Upper lobe of left lung (tissue), 6 donors: ENCODE results near the gene PHACTR1. TPM values are rescaled to one million over a fixed set of nuclear protein-coding genes. Genes with fewer than 3 reads are reported as not detected.
A peak's percentile ranks its signal among the peaks of the same experiment; 100 is the strongest.

Experiments used
- ATAC-seq, 2 donors: fragments of 200-7000 bp; cut with Tn5 transposase; one replicate each; pipeline ENCODE4 v1.9.1; 2022; ENCODE audit warnings: mild to moderate bottlenecking in 2 of 2, moderate library complexity in 2 of 2; ENCODE audit not compliant: low FRiP score in 2 of 2
- DNase-seq, 2 donors: peaks; one replicate each; pipeline ENCODE4 v3.0.0-alpha.2; 2019 to 2020
- H3K27ac ChIP-seq, 4 donors: fragments of 200-600 bp; sonication (generic); one replicate each; pipeline ENCODE4 v1.5.1; 2016 to 2019
- H3K27me3 ChIP-seq, 4 donors: fragments of 200-600 bp; sonication (generic); one replicate each; pipeline ENCODE4 v1.5.1; 2017 to 2019
- H3K36me3 ChIP-seq, 4 donors: fragments of 200-600 bp; sonication (generic); one replicate each; pipeline ENCODE4 v1.5.1; 2016 to 2019
- H3K4me1 ChIP-seq, 4 donors: fragments of 200-600 bp; sonication (generic); one replicate each; pipeline ENCODE4 v1.5.1; 2018 to 2019
- H3K4me3 ChIP-seq, 4 donors: fragments of 200-600 bp; sonication (generic); one replicate each; pipeline ENCODE4 v1.5.1; 2017 to 2019; ENCODE audit warnings: mild to moderate bottlenecking in 2 of 4, moderate library complexity in 1 of 4
- H3K9me3 ChIP-seq, 4 donors: fragments of 200-600 bp; sonication (generic); one replicate each; pipeline ENCODE4 v1.5.1; 2018 to 2019
- EP300 ChIP-seq, 4 donors: sonication (generic); formaldehyde crosslinking; IDR thresholded peaks; one replicate each; pipeline ENCODE4 v1.5.1; 2017; ENCODE audit warnings: antibody characterized with exemption in 4 of 4, control low read depth in 2 of 4
- POLR2A ChIP-seq, 4 donors: fragments of 450-650 bp; IDR thresholded peaks; one replicate each; pipeline ENCODE4 v1.5.1; 2016 to 2017; ENCODE audit warnings: antibody characterized with exemption in 4 of 4, mild to moderate bottlenecking in 2 of 4
- POLR2AphosphoS5 ChIP-seq, 2 donors: sonication (generic); formaldehyde crosslinking; IDR thresholded peaks; one replicate each; pipeline ENCODE4 v1.5.1; 2017; ENCODE audit warnings: antibody characterized with exemption in 2 of 2
- WGBS, 2 donors: methylation state at CpG; one replicate each; pipeline ENCODE4 v1.1.5; 2017 to 2018; 5-methylcytosine and 5-hydroxymethylcytosine counted together
- total RNA-seq, 6 donors: library from RNA; depleted of rRNA in 4 of 6; stranded (reverse); fragments of >200 nt in 4 of 6; gene quantifications; one replicate each; pipeline versions ENCODE4 v1.1.0 to v1.2.1, GENCODE V29; 2016 to 2021
- TF ChIP-seq, protein P1 (sequence below), 6 experiments: fragments of 450-650 bp in 4 of 6; fragments of 200-600 bp in 2 of 6; sonication (generic) in 2 of 6; IDR thresholded peaks; one replicate each; pipeline ENCODE4 v1.5.1; 2016 to 2019; ENCODE audit warnings: antibody characterized with exemption in 6 of 6
- donor health status: DM: no; HTN: no; CAD: no; lungs with moderate emphysema.
- donor health status: DM: no; HTN: yes; CAD: no; lungs with severe emphysema.

Gene PHACTR1
- total RNA-seq, 6 donors from 2014 or later: 63.2 to 121 (median 90.9) TPM

DNA sequence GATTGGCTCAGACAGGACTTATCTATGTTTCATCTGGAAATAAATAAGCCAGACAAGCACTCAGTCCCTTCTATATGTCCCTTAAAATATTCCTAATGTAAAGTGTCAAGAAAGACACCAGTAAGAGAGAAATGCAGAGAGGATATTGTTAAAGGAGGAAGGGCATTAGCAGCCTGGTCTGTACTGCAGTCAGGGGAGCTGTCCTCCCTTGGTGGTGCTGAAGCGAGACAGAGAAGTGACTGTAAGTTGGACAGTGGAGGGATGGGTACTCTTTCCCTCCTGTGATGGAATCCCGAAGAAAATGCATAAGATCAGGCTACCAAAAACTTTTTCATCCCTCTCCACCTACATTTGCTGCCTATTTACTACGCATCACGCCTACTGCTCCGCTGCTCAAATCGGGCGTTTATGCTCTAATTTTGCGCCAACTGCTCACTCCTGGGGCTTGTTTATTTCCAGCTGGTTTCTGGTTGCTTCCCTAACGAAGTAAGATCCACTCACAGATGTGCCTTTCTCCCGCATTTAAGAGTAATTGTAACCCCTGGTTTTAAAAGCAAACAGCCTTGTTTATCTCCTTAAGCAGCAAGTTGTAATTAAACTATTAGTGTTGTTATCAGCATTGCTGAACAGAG is 35.2 kb downstream of the PHACTR1 start:
- peak in 1 of 2 donors; percentile 52 for ATAC-seq
- H3K9me3 ChIP-seq: no peaks in the 10 kb centered on the region

DNA sequence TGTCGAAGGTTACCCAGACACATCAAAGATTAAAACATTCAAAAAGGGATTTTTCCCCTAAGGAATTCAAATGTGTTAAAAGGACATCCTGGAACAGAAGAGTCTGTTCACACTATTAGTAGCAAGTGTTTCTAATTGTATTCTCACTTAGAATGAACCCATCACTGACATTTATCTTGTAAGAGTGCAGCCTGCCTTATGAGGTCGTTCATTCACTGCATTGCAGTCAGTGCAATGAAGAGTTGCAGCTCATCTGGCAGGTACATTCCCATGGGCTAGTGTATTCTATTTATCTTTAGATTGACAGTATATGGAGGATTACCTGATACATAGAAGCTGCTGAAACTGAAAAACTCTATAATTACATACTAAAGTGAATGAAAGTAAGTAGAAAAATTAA is 36.5 kb downstream of the PHACTR1 start:
- TF ChIP-seq POLR2A (IDR thresholded peaks at IDR 0.05): no peak
- no peak for TF ChIP-seq POLR2AphosphoS5 (IDR thresholded peaks at IDR 0.05)
- TF ChIP-seq, protein P1, sequence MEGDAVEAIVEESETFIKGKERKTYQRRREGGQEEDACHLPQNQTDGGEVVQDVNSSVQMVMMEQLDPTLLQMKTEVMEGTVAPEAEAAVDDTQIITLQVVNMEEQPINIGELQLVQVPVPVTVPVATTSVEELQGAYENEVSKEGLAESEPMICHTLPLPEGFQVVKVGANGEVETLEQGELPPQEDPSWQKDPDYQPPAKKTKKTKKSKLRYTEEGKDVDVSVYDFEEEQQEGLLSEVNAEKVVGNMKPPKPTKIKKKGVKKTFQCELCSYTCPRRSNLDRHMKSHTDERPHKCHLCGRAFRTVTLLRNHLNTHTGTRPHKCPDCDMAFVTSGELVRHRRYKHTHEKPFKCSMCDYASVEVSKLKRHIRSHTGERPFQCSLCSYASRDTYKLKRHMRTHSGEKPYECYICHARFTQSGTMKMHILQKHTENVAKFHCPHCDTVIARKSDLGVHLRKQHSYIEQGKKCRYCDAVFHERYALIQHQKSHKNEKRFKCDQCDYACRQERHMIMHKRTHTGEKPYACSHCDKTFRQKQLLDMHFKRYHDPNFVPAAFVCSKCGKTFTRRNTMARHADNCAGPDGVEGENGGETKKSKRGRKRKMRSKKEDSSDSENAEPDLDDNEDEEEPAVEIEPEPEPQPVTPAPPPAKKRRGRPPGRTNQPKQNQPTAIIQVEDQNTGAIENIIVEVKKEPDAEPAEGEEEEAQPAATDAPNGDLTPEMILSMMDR (IDR thresholded peaks at IDR 0.05): no peak
- no peak for TF ChIP-seq EP300 (IDR thresholded peaks at IDR 0.05)
- WGBS, 2 donors: 72 to 78% methylated on average over 2 of the region's 2 CpGs
- Histone ChIP-seq H3K4me3 (no peak overlapping the region), H3K36me3 (no peaks in the 10 kb centered on the region), H3K4me1 (peaks cover 0 to 10% (median 6%) of the 10 kb centered on the region in 4 donors), H3K27me3 (peaks cover 0 to 15% (median 6%) of the 10 kb centered on the region in 4 donors), H3K9me3 (no peaks in the 10 kb centered on the region), H3K27ac (no peak overlapping the region)
- DNase-seq (no peak), ATAC-seq (no peak)

More for the DNA sequence above, 35.2 kb downstream of the PHACTR1 start:
- TF ChIP-seq, protein P1 (IDR thresholded peaks at IDR 0.05): no peak
- TF ChIP-seq POLR2AphosphoS5 (IDR thresholded peaks at IDR 0.05) (no peak), POLR2A (IDR thresholded peaks at IDR 0.05) (no peak), EP300 (IDR thresholded peaks at IDR 0.05) (no peak)
- Histone ChIP-seq H3K4me1 (peaks cover 0 to 10% (median 6%) of the 10 kb centered on the region in 4 donors), H3K36me3 (no peaks in the 10 kb centered on the region), H3K4me3 (no peak overlapping the region), H3K27me3 (peaks cover 0 to 15% (median 6%) of the 10 kb centered on the region in 4 donors), H3K27ac (no peak overlapping the region)
- no peak for DNase-seq
- 35 to 40% methylated on average over 10 of the region's 10 CpGs for WGBS, 2 donors

DNA sequence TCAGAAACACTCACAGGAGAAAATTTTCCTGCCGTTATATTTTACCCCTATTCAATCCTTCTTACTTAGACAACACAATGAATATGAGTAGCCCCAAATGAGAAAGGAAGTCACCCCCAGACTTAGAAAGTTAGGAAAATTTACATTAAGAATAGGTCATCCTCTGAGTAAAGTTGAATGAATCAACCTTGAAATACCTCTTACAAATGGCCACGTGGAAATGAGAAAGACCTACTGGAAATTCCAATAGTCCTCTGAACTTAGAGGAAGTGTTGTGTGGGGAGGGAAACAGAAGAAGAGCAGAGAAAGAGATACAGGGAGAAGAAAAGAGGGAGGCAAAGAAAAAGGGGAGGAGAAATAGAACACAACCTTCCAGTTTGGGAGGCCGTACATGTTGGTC is 43.7 kb downstream of the PHACTR1 start:
- no peaks in the 10 kb centered on the region for H3K9me3 ChIP-seq
- no peak for ATAC-seq
- TF ChIP-seq POLR2A (IDR thresholded peaks at IDR 0.05) (no peak), EP300 (IDR thresholded peaks at IDR 0.05) (no peak), POLR2AphosphoS5 (IDR thresholded peaks at IDR 0.05) (no peak)
- TF ChIP-seq, protein P1 (IDR thresholded peaks at IDR 0.05): no peak

DNA sequence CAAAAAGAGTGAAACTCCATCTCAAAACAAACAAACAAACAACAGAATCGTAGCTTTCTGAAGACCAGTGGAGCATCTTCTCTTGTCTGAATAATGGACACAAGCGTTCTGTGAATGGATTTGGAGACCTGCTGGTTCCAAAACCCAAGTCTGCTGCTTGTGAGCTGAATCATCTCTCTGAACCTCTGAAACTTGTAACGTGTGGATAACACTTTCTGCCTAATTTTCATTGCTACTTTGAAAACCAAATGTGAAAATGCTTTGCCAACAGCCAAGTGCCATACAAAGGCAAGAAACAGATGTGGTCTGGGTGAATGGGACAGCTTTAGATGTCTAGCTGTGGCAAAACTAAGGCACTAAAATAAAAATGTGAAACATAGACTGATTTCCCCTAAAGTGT is 44.3 kb downstream of the PHACTR1 start:
- H3K36me3 ChIP-seq: no peaks in the 10 kb centered on the region
- H3K9me3 ChIP-seq: no peaks in the 10 kb centered on the region
- no peaks in the 10 kb centered on the region for H3K27me3 ChIP-seq
- WGBS, 2 donors: 68 to 74% methylated on average over 3 of the region's 3 CpGs
- no peak for DNase-seq
- no peaks in the 10 kb centered on the region for H3K4me1 ChIP-seq
- ATAC-seq: no peak
- H3K27ac ChIP-seq: no peak overlapping the region
- TF ChIP-seq, protein P1 (IDR thresholded peaks at IDR 0.05): no peak
- TF ChIP-seq EP300 (IDR thresholded peaks at IDR 0.05): no peak
- TF ChIP-seq POLR2AphosphoS5 (IDR thresholded peaks at IDR 0.05): no peak
- TF ChIP-seq POLR2A (IDR thresholded peaks at IDR 0.05): no peak
- no peak overlapping the region for H3K4me3 ChIP-seq

More for the DNA sequence above, 43.7 kb downstream of the PHACTR1 start:
- no peaks in the 10 kb centered on the region for H3K36me3 ChIP-seq
- H3K4me1 ChIP-seq: no peaks in the 10 kb centered on the region
- DNase-seq: no peak
- H3K27me3 ChIP-seq: no peaks in the 10 kb centered on the region
- WGBS, 2 donors: 89 to 94% methylated on average over 3 of the region's 3 CpGs
- H3K4me3 ChIP-seq: no peak overlapping the region
- H3K27ac ChIP-seq: no peak overlapping the region
